ENCODE measurements around the gene LHX2.

The LHX2 gene

GRCh38 chr9:124014956-124015660 is 3.5 kb downstream of the LHX2 start:
- no peaks in the 10 kb centered on the region for H3K9me3 ChIP-seq (replicated peaks; ENCODE audit: insufficient read depth, low read length)
- no peak overlapping the region for H2AFZ ChIP-seq (ENCODE audit: low read length)
- H3K36me3 ChIP-seq (replicated peaks; ENCODE audit: insufficient read depth, low read length) = no peaks in the 10 kb centered on the region
- H3K4me1 ChIP-seq (ENCODE audit: low read length) = no peaks in the 10 kb centered on the region
- H3K4me3 ChIP-seq (ENCODE audit: low read length) = no peak overlapping the region
- no peak overlapping the region for H3K4me2 ChIP-seq (ENCODE audit: low read depth, low read length)
- no peaks in the 10 kb centered on the region for H3F3A ChIP-seq (ENCODE audit: insufficient read depth, low read length)
- DNase-seq = no peak
- no peaks in the 10 kb centered on the region for H4K20me1 ChIP-seq (ENCODE audit: insufficient read depth, low read length)
- no peak overlapping the region for H3K9ac ChIP-seq (ENCODE audit: low read length)
- no peaks in the 10 kb centered on the region for H3K9me2 ChIP-seq (replicated peaks; ENCODE audit: insufficient read depth, low read length)
- TF ChIP-seq EZH2phosphoT487 (IDR thresholded peaks at IDR 0.05; ENCODE audit: low read length) (no peak), CTCF (IDR thresholded peaks at IDR 0.05; ENCODE audit: low read length) (no peak)
- H3K27me3 ChIP-seq (replicated peaks; ENCODE audit: insufficient read depth, low read length) = peaks cover 61% of the 10 kb centered on the region
- H3K79me2 ChIP-seq (ENCODE audit: low read length) = no peaks in the 10 kb centered on the region
- H3K27ac ChIP-seq (ENCODE audit: low read length) = no peak overlapping the region

- Histone ChIP-seq H2AFZ (ENCODE audit: low read length) (no peak overlapping the region), H3K27me3 (replicated peaks; ENCODE audit: insufficient read depth, low read length) (peaks cover 60% of the 10 kb centered on the region), H3K9ac (ENCODE audit: low read length) (no peak overlapping the region), H3K9me2 (replicated peaks; ENCODE audit: insufficient read depth, low read length) (no peaks in the 10 kb centered on the region), H3K36me3 (replicated peaks; ENCODE audit: insufficient read depth, low read length) (no peaks in the 10 kb centered on the region), H4K20me1 (ENCODE audit: insufficient read depth, low read length) (no peaks in the 10 kb centered on the region), H3K4me1 (ENCODE audit: low read length) (no peaks in the 10 kb centered on the region), H3K9me3 (replicated peaks; ENCODE audit: insufficient read depth, low read length) (no peaks in the 10 kb centered on the region), H3K4me3 (ENCODE audit: low read length) (no peak overlapping the region), H3K4me2 (ENCODE audit: low read depth, low read length) (no peak overlapping the region), H3F3A (ENCODE audit: insufficient read depth, low read length) (no peaks in the 10 kb centered on the region), H3K79me2 (ENCODE audit: low read length) (no peaks in the 10 kb centered on the region), H3K27ac (ENCODE audit: low read length) (no peak overlapping the region)
- DNase-seq = no peak
- no peak for TF ChIP-seq CTCF (IDR thresholded peaks at IDR 0.05; ENCODE audit: low read length)
- TF ChIP-seq EZH2 (optimal IDR thresholded peaks at IDR 0.05; ENCODE audit: low read depth, low read length) = no peak
- TF ChIP-seq EZH2phosphoT487 (IDR thresholded peaks at IDR 0.05; ENCODE audit: low read length) = no peak
Measured at GRCh38 chr9:124015661-124016131, 4.1 kb downstream of the LHX2 start.

GRCh38 chr9:124016175-124017050 is 4.8 kb downstream of the LHX2 start:
- H2AFZ ChIP-seq (ENCODE audit: low read length) = no peak overlapping the region
- no peaks in the 10 kb centered on the region for H3K4me1 ChIP-seq (ENCODE audit: low read length)
- no peak overlapping the region for H3K27ac ChIP-seq (ENCODE audit: low read length)
- H4K20me1 ChIP-seq (ENCODE audit: insufficient read depth, low read length) = no peaks in the 10 kb centered on the region
- H3K9ac ChIP-seq (ENCODE audit: low read length) = no peak overlapping the region
- TF ChIP-seq CTCF (IDR thresholded peaks at IDR 0.05; ENCODE audit: low read length) (no peak), EZH2 (optimal IDR thresholded peaks at IDR 0.05; ENCODE audit: low read depth, low read length) (no peak), EZH2phosphoT487 (IDR thresholded peaks at IDR 0.05; ENCODE audit: low read length) (no peak)
- H3K79me2 ChIP-seq (ENCODE audit: low read length) = no peaks in the 10 kb centered on the region
- DNase-seq = no peak
- H3K9me3 ChIP-seq (replicated peaks; ENCODE audit: insufficient read depth, low read length) = no peaks in the 10 kb centered on the region
- H3F3A ChIP-seq (ENCODE audit: insufficient read depth, low read length) = no peaks in the 10 kb centered on the region
- no peak overlapping the region for H3K4me3 ChIP-seq (ENCODE audit: low read length)
- peaks cover 57% of the 10 kb centered on the region for H3K27me3 ChIP-seq (replicated peaks; ENCODE audit: insufficient read depth, low read length)
- H3K36me3 ChIP-seq (replicated peaks; ENCODE audit: insufficient read depth, low read length) = no peaks in the 10 kb centered on the region
- no peaks in the 10 kb centered on the region for H3K9me2 ChIP-seq (replicated peaks; ENCODE audit: insufficient read depth, low read length)
- H3K4me2 ChIP-seq (ENCODE audit: low read depth, low read length) = no peak overlapping the region
